HepG2 (cell line): ENCODE measurements around the gene UPF3B. TPM values are rescaled to one million over a fixed set of nuclear protein-coding genes. Genes with fewer than 3 reads are reported as not detected.

Experiments
- ARNT2 ChIP-seq: sonication (generic); formaldehyde crosslinking; IDR thresholded peaks from 2 replicates; pipeline ENCODE4 v1.8.0; 2022; ENCODE audit warnings: mild to moderate bottlenecking, low read depth, missing genetic modification reagents, moderate library complexity
- ASH2L ChIP-seq: fragments of 300-600, 200-600 bp; sonication (generic); IDR thresholded peaks from 2 replicates; pipeline ENCODE4 v1.7.0; 2017; ENCODE audit warnings: low read depth, mild to moderate bottlenecking, moderate library complexity, mixed read lengths, low read length; ENCODE audit not compliant: insufficient read length
- CREM ChIP-seq, 2 experiments: sonication (generic) in 1 of 2; formaldehyde crosslinking in 1 of 2; IDR thresholded peaks; 2 replicates each; pipeline versions ENCODE4 v1.4.0 to v1.6.1; 2016 to 2020; ENCODE audit warnings: antibody characterized with exemption in 1 of 2, mild to moderate bottlenecking in 1 of 2, missing genetic modification reagents in 1 of 2
- ERF ChIP-seq: IDR thresholded peaks from 2 replicates; pipeline ENCODE4 v1.6.1; 2018; ENCODE audit warnings: missing biosample characterization, missing genetic modification reagents
- FOSL2 ChIP-seq: sonication (generic); formaldehyde crosslinking; IDR thresholded peaks from 2 replicates; pipeline ENCODE4 v1.4.0; 2020; ENCODE audit warnings: missing genetic modification reagents
- FOXJ3 ChIP-seq: sonication (generic); formaldehyde crosslinking; IDR thresholded peaks from 2 replicates; pipeline ENCODE4 v1.4.0; 2020; ENCODE audit warnings: missing genetic modification reagents, mild to moderate bottlenecking, borderline replicate concordance
- GMEB1 ChIP-seq: sonication (generic); formaldehyde crosslinking; IDR thresholded peaks from 2 replicates; pipeline ENCODE4 v1.5.1; 2020; ENCODE audit warnings: missing genetic modification reagents, mild to moderate bottlenecking, borderline replicate concordance
- GTF2F1 ChIP-seq: fragments of 150-350 bp; IDR thresholded peaks from 2 replicates; pipeline ENCODE4 v1.6.1; 2014; ENCODE audit warnings: low read length
- KDM5A ChIP-seq: fragments of 200-600 bp; sonication (generic); IDR thresholded peaks from 2 replicates; pipeline ENCODE4 v1.7.0; 2018; ENCODE audit warnings: antibody characterized with exemption, mild to moderate bottlenecking, low read length, borderline replicate concordance
- KMT2B ChIP-seq: IDR thresholded peaks from 2 replicates; pipeline ENCODE4 v1.6.1; 2016; ENCODE audit warnings: missing genetic modification reagents, missing compliant biosample characterization
- MXI1 ChIP-seq: IDR thresholded peaks from 3 replicates; pipeline ENCODE4 v1.6.1; 2012; ENCODE audit warnings: low read depth, low read length, inconsistent platforms, borderline replicate concordance
- POLR2A ChIP-seq, 2 experiments: IDR thresholded peaks; 2 replicates each; pipeline ENCODE4 v1.6.1; 2011; ENCODE audit warnings: low read depth in 2 of 2, low read length in 2 of 2, mild to moderate bottlenecking in 1 of 2, moderate library complexity in 1 of 2; ENCODE audit not compliant: insufficient read depth in 1 of 2
- RBFOX2 ChIP-seq: fragments of 200-400 bp; formaldehyde crosslinking; IDR thresholded peaks from 2 replicates; pipeline ENCODE4 v1.6.1; 2017; ENCODE audit warnings: low read depth, mild to moderate bottlenecking, low read length
- RCOR2 ChIP-seq: IDR thresholded peaks from 2 replicates; pipeline ENCODE4 v1.6.1; 2016; ENCODE audit warnings: missing biosample characterization, missing genetic modification reagents
- RFX3 ChIP-seq: IDR thresholded peaks from 2 replicates; pipeline ENCODE4 v1.6.1; 2016; ENCODE audit warnings: missing biosample characterization, missing genetic modification reagents
- SOX6 ChIP-seq, 2 experiments: fragments of 450-650 bp in 1 of 2; sonication (generic) in 1 of 2; formaldehyde crosslinking in 1 of 2; IDR thresholded peaks; 2 replicates each; pipeline versions ENCODE4 v1.4.0 to v1.6.1; 2017 to 2020; ENCODE audit warnings: antibody characterized with exemption in 1 of 2, mild to moderate bottlenecking in 1 of 2, missing genetic modification reagents in 1 of 2
- SP2 ChIP-seq: sonication (generic); formaldehyde crosslinking; IDR thresholded peaks from 2 replicates; pipeline ENCODE4 v1.5.1; 2020; ENCODE audit warnings: mild to moderate bottlenecking, missing genetic modification reagents
- TBX2 ChIP-seq: sonication (generic); formaldehyde crosslinking; IDR thresholded peaks from 2 replicates; pipeline ENCODE4 v1.5.0; 2020; ENCODE audit warnings: missing genetic modification reagents, mild to moderate bottlenecking, borderline replicate concordance
- ZFY ChIP-seq: sonication (generic); formaldehyde crosslinking; IDR thresholded peaks from 2 replicates; pipeline ENCODE4 v1.4.0; 2020; ENCODE audit warnings: missing genetic modification reagents
- ZNF143 ChIP-seq: sonication (generic); formaldehyde crosslinking; IDR thresholded peaks from 2 replicates; pipeline ENCODE4 v1.4.0; 2020; ENCODE audit warnings: missing genetic modification reagents
- ZNF292 ChIP-seq: sonication (generic); formaldehyde crosslinking; IDR thresholded peaks from 2 replicates; pipeline ENCODE4 v1.8.1; 2022; ENCODE audit warnings: mild to moderate bottlenecking, low read depth, missing genetic modification reagents, borderline replicate concordance
- ZNF747 ChIP-seq: sonication (generic); formaldehyde crosslinking; IDR thresholded peaks from 2 replicates; pipeline ENCODE4 v1.8.1; 2023; ENCODE audit warnings: missing genetic modification reagents, mild to moderate bottlenecking, borderline replicate concordance
- polyA plus RNA-seq, 8 experiments: library from polyadenylated mRNA; depleted of rRNA in 3 of 8; stranded (reverse) in 7 of 8; unstranded in 1 of 8; fragments of >200 nt; fragmentation: Illumina TruSeq in 4 of 8; extraction: Trizol in 4 of 8; gene quantifications; 2 replicates each; pipeline versions ENCODE4 v1.2.1 to v1.2.3, GENCODE V29; 2011 to 2016; ENCODE audit warnings: low read depth in 4 of 8, missing spikeins in 1 of 8, mixed read lengths in 1 of 8; ENCODE audit not compliant: insufficient read depth in 1 of 8
- total RNA-seq, 5 experiments: library from RNA; depleted of rRNA; stranded (reverse); fragments of >200 nt; fragmentation: Illumina TruSeq; extraction: Trizol; gene quantifications; 2 replicates each; pipeline ENCODE4 v1.2.3, GENCODE V29; 2016; ENCODE audit warnings: low read depth in 1 of 5
- TF ChIP-seq, protein P1 (sequence below): sonication (generic); formaldehyde crosslinking; IDR thresholded peaks from 2 replicates; pipeline ENCODE4 v1.4.0; 2020; ENCODE audit warnings: mild to moderate bottlenecking, missing genetic modification reagents
- TF ChIP-seq, protein P2 (sequence below): sonication (generic); formaldehyde crosslinking; IDR thresholded peaks from 2 replicates; pipeline ENCODE4 v1.8.1; 2023; ENCODE audit warnings: mild to moderate bottlenecking, inconsistent platforms, moderate library complexity, missing genetic modification reagents, borderline replicate concordance
- TF ChIP-seq, protein P3 (sequence below): sonication (generic); IDR thresholded peaks from 2 replicates; pipeline ENCODE4 v1.6.1; 2016; ENCODE audit warnings: low read depth, borderline replicate concordance

The UPF3B gene
- total and polyA plus RNA-seq, 2 of the 13 experiments (the other 11 are each of a cell fraction or from before 2014, with no cell fraction given) = 5.2 to 7.2 TPM

- peak; percentile 66 for TF ChIP-seq RBFOX2
- peak; percentile 48; the same call in 1 of the 2 replicates for TF ChIP-seq KMT2B
- peak; percentile 89 for TF ChIP-seq ZNF143 (CRISPR knock-in tag)
- TF ChIP-seq ERF = 0 out of 2 replicates have a peak, but pooled peaks have one; percentile 14
- TF ChIP-seq FOXJ3 (CRISPR knock-in tag) = no peak
- TF ChIP-seq FOSL2 (CRISPR knock-in tag) = no peak
- peak; percentile 26; the same call in 1 of the 2 replicates for TF ChIP-seq GMEB1 (CRISPR knock-in tag)
- peak; percentile 78; the same call in 1 of the 2 replicates for TF ChIP-seq ARNT2
- TF ChIP-seq, protein P1, sequence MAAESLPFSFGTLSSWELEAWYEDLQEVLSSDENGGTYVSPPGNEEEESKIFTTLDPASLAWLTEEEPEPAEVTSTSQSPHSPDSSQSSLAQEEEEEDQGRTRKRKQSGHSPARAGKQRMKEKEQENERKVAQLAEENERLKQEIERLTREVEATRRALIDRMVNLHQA (CRISPR knock-in tag) = no peak
- TF ChIP-seq KDM5A = peak; percentile 76; the same call in 1 of the 2 replicates
- TF ChIP-seq, protein P2, sequence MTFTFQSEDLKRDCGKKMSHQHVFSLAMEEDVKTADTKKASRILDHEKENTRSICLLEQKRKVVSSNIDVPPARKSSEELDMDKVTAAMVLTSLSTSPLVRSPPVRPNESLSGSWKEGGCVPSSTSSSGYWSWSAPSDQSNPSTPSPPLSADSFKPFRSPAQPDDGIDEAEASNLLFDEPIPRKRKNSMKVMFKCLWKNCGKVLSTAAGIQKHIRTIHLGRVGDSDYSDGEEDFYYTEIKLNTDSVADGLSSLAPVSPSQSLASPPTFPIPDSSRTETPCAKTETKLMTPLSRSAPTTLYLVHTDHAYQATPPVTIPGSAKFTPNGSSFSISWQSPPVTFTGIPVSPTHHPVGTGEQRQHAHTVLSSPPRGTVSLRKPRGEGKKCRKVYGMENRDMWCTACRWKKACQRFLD (CRISPR knock-in tag) = peak; percentile 37; the same call in 1 of the 2 replicates
- TF ChIP-seq SOX6 (IDR thresholded peaks at IDR 0.05) = no peak
- peak; percentile 40; the same call in 1 of the 2 replicates for TF ChIP-seq SOX6 (CRISPR knock-in tag; IDR thresholded peaks at IDR 0.05)
- TF ChIP-seq ASH2L = peak; percentile 80
- TF ChIP-seq MXI1 = peak; percentile 65; the same call in 1 of the 3 replicates
- no peak for TF ChIP-seq RFX3 (CRISPR knock-in tag)
- TF ChIP-seq ZNF292 = no peak
- TF ChIP-seq GTF2F1 = no peak
- peak; percentile 91 for TF ChIP-seq TBX2 (CRISPR knock-in tag)
- TF ChIP-seq, protein P3, sequence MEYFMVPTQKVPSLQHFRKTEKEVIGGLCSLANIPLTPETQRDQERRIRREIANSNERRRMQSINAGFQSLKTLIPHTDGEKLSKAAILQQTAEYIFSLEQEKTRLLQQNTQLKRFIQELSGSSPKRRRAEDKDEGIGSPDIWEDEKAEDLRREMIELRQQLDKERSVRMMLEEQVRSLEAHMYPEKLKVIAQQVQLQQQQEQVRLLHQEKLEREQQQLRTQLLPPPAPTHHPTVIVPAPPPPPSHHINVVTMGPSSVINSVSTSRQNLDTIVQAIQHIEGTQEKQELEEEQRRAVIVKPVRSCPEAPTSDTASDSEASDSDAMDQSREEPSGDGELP = 0 out of 2 replicates have a peak, but pooled peaks have one; percentile 33
- TF ChIP-seq RCOR2 (CRISPR knock-in tag) = no peak
- peak; percentile 29; the same call in 1 of the 2 replicates for TF ChIP-seq ZNF747 (CRISPR knock-in tag)
- peak; percentile 80 for TF ChIP-seq ZFY (CRISPR knock-in tag)
- TF ChIP-seq SP2 = peak; percentile 61
- peak; percentile 86 for TF ChIP-seq CREM (IDR thresholded peaks at IDR 0.05)
- no peak for TF ChIP-seq CREM (CRISPR knock-in tag; IDR thresholded peaks at IDR 0.05)
- peak; percentile 74 to 77 for TF ChIP-seq POLR2A (IDR thresholded peaks at IDR 0.05; ENCODE audit: insufficient read depth in 1 of 2, low read depth in 2 of 2, low read length in 2 of 2)
Measured at GRCh38 chrX:119852382-119853353, at the start of gene UPF3B (continued).
